ENCODE results near the gene TEAD3. TPM values are rescaled to one million over a fixed set of nuclear protein-coding genes. Genes with fewer than 3 reads are reported as not detected.

Gene TEAD3
- 5.6 to 7.9 TPM (median 7.4 TPM) in 5 replicates for total RNA-seq (2022; extraction: Qiagen RNA extraction)

GRCh38 chr6:35496841-35497570 lies at the start of gene TEAD3:
Gene TEAD3, minus strand, starts transcription at chr6:35497079.

GRCh38 chr6:35512740-35513139 lies 15.9 kb upstream of the TEAD3 start, which contains the start of gene TULP1:
Gene TULP1, minus strand, starts transcription at chr6:35512896. Its CDS starts 38 bp downstream, at chr6:35512858.

GRCh38 chr6:35468181-35468979 lies 28.5 kb downstream of the TEAD3 start, which contains the start of gene RPL10A:
Gene RPL10A, plus strand, starts transcription at chr6:35468401. Its CDS starts 34 bp downstream, at chr6:35468435.

GRCh38 chr6:35452183-35453090 lies 44.4 kb downstream of the TEAD3 start, which contains the start of gene FANCE:
Gene FANCE, plus strand, starts transcription at chr6:35452338. Its CDS starts 208 bp downstream, at chr6:35452546.

Other genes starting within 250 kb of the TEAD3 start
- gene ZNF76, start 237.3 kb downstream of the TEAD3 start, total RNA-seq (2022; extraction: Qiagen RNA extraction), result 7.7 to 10.6 TPM (median 9.4 TPM) in 5 replicates
- 0.10 to 0.19 TPM in 2 of 5 replicates, not detected in the others for gene DEF6, start 199.3 kb downstream of the TEAD3 start, total RNA-seq (2022; extraction: Qiagen RNA extraction)
- 4.6 to 6.7 TPM (median 6.0 TPM) in 5 replicates for gene PPARD, start 154.5 kb downstream of the TEAD3 start, total RNA-seq (2022; extraction: Qiagen RNA extraction)
- gene FANCE, start 44.7 kb downstream of the TEAD3 start, total RNA-seq (2022; extraction: Qiagen RNA extraction), result 3.1 to 3.8 TPM (median 3.6 TPM) in 5 replicates
- gene RPL10A, start 28.7 kb downstream of the TEAD3 start, total RNA-seq (2022; extraction: Qiagen RNA extraction), result 1,498 to 1,585 TPM (median 1,526 TPM) in 5 replicates
- gene TULP1, start 15.8 kb upstream of the TEAD3 start, total RNA-seq (2022; extraction: Qiagen RNA extraction), result not detected in 5 replicates
- 91.6 to 128 TPM (median 116 TPM) in 5 replicates for gene FKBP5, start 191.8 kb upstream of the TEAD3 start, total RNA-seq (2022; extraction: Qiagen RNA extraction)
- gene ARMC12, start 240.0 kb upstream of the TEAD3 start, total RNA-seq (2022; extraction: Qiagen RNA extraction), result 0.26 to 0.97 TPM (median 0.55 TPM) in 5 replicates

Data from A549 treated with Mapracorat at 1 μM for 4 hours (cell line).